Liver (tissue), 3 donors: ENCODE results near the gene OPTN.

Experiments
- CTCF ChIP-seq: fragments of 150-350 bp; IDR thresholded peaks from 2 replicates; pipeline ENCODE4 v1.5.1; 2017; ENCODE audit warnings: improper control_type of control experiment, low read depth, low read length; ENCODE audit not compliant: missing input control
- FOXA1 ChIP-seq: IDR thresholded peaks from 2 replicates; pipeline ENCODE4 v1.6.1; 2016; ENCODE audit warnings: antibody characterized with exemption
- NR2F2 ChIP-seq: IDR thresholded peaks from 2 replicates; pipeline ENCODE4 v1.6.1; 2016; ENCODE audit warnings: antibody characterized with exemption
- donor health status: healthy.
- donor health status: healthy.

- TF ChIP-seq CTCF = no peak
- TF ChIP-seq NR2F2 = no peak
- no peak for TF ChIP-seq FOXA1
Measured at GRCh38 chr10:13121500-13121854, 21.5 kb downstream of the OPTN start.
